ENCODE results near the gene MIOS.
"Not testable (repeated sequence)": the region's sequence is repeated elsewhere in the genome, so short reads cannot be mapped to it uniquely, and the experiment has no call there.

The MIOS gene

DNA sequence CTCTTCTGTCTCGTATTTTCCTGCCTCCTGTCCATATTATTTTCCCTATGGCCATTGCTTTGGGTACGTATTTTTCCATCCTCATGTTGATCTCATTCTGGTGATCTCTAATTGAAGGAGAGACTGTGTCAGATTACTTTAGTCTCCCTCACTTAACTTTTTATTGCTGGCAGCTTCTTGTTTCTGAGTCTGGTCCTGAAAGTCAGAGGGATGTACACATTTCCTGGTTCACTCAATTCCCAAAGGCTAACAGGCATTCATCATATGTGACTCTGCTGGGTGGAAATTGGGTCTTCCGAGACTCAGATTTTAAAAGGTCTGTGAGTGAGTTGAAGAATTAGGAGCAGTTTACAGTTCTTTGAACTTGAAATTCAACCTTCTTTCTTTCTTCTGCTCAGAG is 84.8 kb downstream of the MIOS start:
- no peak for DNase-seq

DNA sequence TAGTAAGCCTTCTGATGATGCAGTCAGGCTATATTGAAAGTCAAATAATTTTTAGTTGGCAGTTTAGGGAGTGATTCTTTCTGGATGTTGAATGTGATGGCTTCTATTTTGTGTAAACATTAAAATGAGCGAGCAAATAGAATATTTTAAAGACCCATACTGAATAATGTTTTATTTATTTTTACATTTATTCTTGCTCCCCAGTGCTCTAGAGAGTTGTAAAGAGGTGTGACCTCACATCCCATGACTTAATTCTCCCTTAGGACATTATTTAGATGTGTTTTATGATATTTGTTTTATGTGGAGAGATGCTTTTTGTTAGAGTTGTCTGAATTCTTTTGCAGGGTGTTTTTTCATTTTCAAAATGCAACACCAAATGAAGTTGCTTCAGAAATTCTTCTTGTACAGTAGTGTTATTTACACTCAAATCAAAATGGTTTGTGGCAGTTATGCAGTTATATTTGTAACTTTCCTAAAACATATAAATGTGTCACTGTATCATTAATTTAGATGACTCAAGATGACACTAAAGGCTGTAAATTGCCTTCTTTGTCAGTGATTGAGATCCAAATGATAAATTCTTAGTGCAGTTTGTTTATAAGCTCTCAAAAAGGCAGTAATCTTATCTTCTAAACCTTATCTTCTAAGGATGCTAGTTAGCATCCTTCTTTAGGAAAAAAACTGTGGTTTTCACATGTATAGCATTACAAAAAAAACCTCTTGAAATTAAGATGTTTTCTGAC is 86.3 kb downstream of the MIOS start:
- no peak for DNase-seq

DNA sequence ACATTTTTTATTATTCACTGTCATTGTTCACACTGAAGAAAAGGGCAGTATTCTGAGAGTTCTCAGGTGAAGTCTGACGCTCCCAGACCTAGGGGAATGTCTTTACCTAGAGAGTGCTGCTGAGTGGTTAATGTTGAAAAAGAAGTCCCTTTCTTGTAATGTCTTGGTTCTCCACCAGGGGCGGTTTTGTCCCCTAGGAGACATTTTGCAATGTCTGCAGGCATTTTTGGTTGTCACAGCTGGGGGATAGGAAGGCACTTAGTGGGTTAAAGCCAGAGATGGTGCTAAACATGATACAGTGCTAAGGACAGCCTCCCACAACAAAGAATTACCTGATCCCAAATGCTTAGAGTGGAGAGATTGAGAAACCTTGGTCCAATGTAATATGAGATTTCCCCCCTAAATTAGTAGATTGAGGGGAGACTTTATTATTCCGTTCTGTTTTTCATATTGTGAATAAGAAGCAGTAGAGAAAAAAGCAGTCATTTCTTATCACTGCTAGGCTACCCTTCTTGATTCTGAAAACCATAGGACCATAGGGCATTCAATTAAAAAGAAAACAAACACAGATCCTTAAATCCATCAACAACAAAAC is 87.0 kb downstream of the MIOS start:
- DNase-seq, result peak; percentile 44

DNA sequence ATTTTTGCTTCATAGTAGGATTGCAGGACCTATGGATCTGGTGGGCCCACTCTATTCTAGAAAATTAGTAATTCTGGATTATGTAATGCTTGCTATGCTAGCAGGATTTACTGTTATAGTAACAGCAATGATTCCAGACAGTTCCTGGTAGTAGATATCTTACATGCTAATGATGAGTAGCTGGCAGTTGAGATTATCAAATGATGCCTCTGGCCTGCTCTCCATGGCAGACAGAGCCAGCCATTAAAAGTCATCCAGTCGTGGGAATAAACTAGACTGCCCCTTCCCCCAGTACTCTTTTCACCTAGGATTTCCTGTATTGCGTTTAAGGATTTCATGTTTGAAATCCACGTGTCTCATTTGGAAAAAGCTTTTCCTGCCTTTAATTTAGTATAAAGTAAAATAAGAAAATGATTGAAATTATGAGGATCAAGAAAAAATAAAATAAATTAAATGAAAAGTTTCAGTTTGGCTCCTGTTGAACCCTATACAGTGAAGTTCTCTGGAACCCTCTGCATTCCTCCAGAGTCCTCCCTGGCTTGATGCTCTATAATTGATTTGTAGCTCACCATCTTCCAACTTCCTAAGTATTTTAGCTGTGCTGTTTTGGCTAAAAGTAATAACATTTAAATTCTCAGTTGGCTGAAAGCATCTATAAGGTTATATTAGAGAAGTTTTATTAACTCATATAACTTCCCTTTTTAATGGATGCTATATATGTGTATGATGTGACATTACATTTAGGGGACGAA is 88.5 kb downstream of the MIOS start:
- no peak for DNase-seq

DNA sequence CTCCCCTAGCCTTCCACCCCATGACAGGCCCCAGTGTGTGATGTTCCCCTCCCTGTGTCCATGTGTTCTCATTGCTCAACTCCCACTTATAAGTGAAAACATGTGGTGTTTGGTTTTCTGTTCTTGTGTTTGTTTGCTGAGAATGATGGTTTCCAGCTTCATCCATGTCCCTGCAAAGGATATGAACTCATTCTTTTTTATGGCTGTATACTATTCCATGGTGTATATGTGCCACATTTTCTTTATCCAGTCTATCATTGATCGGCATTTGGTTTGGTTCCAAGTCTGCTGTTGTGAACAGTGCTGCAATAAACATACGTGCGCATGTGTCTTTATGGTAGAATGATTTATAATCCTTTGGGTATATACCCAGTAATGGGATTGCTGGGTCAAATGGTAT is 89.8 kb downstream of the MIOS start:
- DNase-seq, result not testable (repeated sequence)
